Transverse colon (tissue), 4 donors: ENCODE measurements around the gene TLE6.

Experiments used
- CTCF ChIP-seq, 5 experiments: fragments of 200-600 bp in 3 of 5; fragments of 450-650 bp in 2 of 5; sonication (generic) in 3 of 5; IDR thresholded peaks; 1 replicate in 2 of 5; 2 replicates in 3 of 5; pipeline ENCODE4 v1.5.1; 2016 to 2017; ENCODE audit warnings: antibody characterized with exemption in 5 of 5, inconsistent platforms in 3 of 5, mild to moderate bottlenecking in 2 of 5, moderate library complexity in 1 of 5
- EP300 ChIP-seq: sonication (generic); formaldehyde crosslinking; IDR thresholded peaks from one replicate; pipeline ENCODE4 v1.6.1; 2017; ENCODE audit warnings: antibody characterized with exemption, low read depth
- POLR2AphosphoS5 ChIP-seq, 3 donors: sonication (generic); formaldehyde crosslinking; IDR thresholded peaks; one replicate each; pipeline ENCODE4 v1.6.1; 2016; ENCODE audit warnings: antibody characterized with exemption in 3 of 3

DNA sequence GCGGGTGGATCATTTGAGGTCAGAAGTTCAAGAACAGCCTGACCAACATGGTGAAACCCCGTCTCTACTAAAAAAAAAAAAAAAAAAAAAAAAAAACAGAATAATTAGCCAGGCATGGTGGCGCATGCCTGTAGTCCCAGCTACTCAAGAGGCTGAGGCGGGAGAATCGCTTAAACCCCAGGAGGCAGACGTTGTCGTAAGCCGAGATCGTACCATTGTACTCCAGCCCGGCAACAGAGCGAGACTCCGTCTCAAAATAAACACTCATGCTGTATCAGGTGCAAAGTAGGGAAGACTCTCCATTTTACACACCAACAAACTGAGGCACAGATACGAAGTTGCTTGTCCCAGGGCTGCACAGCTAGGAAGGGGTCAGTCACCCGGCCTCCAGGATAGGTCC, 15.6 kb downstream of the TLE6 start:
- no peak for TF ChIP-seq CTCF (IDR thresholded peaks at IDR 0.05)
- TF ChIP-seq EP300: no peak
- no peak for TF ChIP-seq POLR2AphosphoS5 (IDR thresholded peaks at IDR 0.05)
